ENCODE measurements around the gene MAPK4. TPM values are rescaled to one million over a fixed set of nuclear protein-coding genes. Genes with fewer than 3 reads are reported as not detected.

Gene MAPK4
- total RNA-seq, 1 donor from 2014 or later, result 3.1 TPM

GRCh38 chr18:50624981-50625380, 65.1 kb downstream of the MAPK4 start:
- no peaks in the 10 kb centered on the region for H3K27me3 ChIP-seq (ENCODE audit: control insufficient read depth, insufficient read depth, low read length)
- no peak for DNase-seq (ENCODE audit: low read depth)
- H3K4me3 ChIP-seq (ENCODE audit: low read depth, low read length), result no peak overlapping the region
- TF ChIP-seq CTCF (IDR thresholded peaks at IDR 0.05; ENCODE audit: insufficient read depth, low read length, poor library complexity, severe bottlenecking), result no peak
- no peaks in the 10 kb centered on the region for H3K36me3 ChIP-seq (ENCODE audit: control insufficient read depth, insufficient read depth, low read length)

- Histone ChIP-seq H3K4me3 (ENCODE audit: low read depth, low read length) (no peak overlapping the region), H3K27me3 (ENCODE audit: control insufficient read depth, insufficient read depth, low read length) (no peaks in the 10 kb centered on the region), H3K36me3 (ENCODE audit: control insufficient read depth, insufficient read depth, low read length) (no peaks in the 10 kb centered on the region)
- no peak for TF ChIP-seq CTCF (IDR thresholded peaks at IDR 0.05; ENCODE audit: insufficient read depth, low read length, poor library complexity, severe bottlenecking)
- no peak for DNase-seq (ENCODE audit: low read depth)
Measured at GRCh38 chr18:50626317-50626716, 66.4 kb downstream of the MAPK4 start.

GRCh38 chr18:50627594-50628532, 68.0 kb downstream of the MAPK4 start:
- no peak overlapping the region for H3K4me3 ChIP-seq (ENCODE audit: low read depth, low read length)
- DNase-seq (ENCODE audit: low read depth), result no peak
- H3K27me3 ChIP-seq (ENCODE audit: control insufficient read depth, insufficient read depth, low read length), result no peaks in the 10 kb centered on the region
- no peaks in the 10 kb centered on the region for H3K36me3 ChIP-seq (ENCODE audit: control insufficient read depth, insufficient read depth, low read length)
- TF ChIP-seq CTCF (IDR thresholded peaks at IDR 0.05; ENCODE audit: insufficient read depth, low read length, poor library complexity, severe bottlenecking), result no peak

GRCh38 chr18:50628533-50628905, 68.6 kb downstream of the MAPK4 start:
- DNase-seq (ENCODE audit: low read depth), result no peak
- TF ChIP-seq CTCF (IDR thresholded peaks at IDR 0.05; ENCODE audit: insufficient read depth, low read length, poor library complexity, severe bottlenecking), result no peak
- Histone ChIP-seq H3K4me3 (ENCODE audit: low read depth, low read length) (no peak overlapping the region), H3K27me3 (ENCODE audit: control insufficient read depth, insufficient read depth, low read length) (no peaks in the 10 kb centered on the region), H3K36me3 (ENCODE audit: control insufficient read depth, insufficient read depth, low read length) (no peaks in the 10 kb centered on the region)

GRCh38 chr18:50629148-50629631, 69.3 kb downstream of the MAPK4 start:
- TF ChIP-seq CTCF (IDR thresholded peaks at IDR 0.05; ENCODE audit: insufficient read depth, low read length, poor library complexity, severe bottlenecking), result no peak
- H3K4me3 ChIP-seq (ENCODE audit: low read depth, low read length), result no peak overlapping the region
- no peaks in the 10 kb centered on the region for H3K36me3 ChIP-seq (ENCODE audit: control insufficient read depth, insufficient read depth, low read length)
- DNase-seq (ENCODE audit: low read depth), result no peak
- H3K27me3 ChIP-seq (ENCODE audit: control insufficient read depth, insufficient read depth, low read length), result no peaks in the 10 kb centered on the region
